Fibroblast of lung (primary cell): ENCODE measurements around the gene ANKRD17. TPM values are rescaled to one million over a fixed set of nuclear protein-coding genes. Genes with fewer than 3 reads are reported as not detected.

Experiments used
- DNase-seq, 2 donors: peaks; one replicate each; pipeline versions ENCODE4 v3.0.0 to v3.0.0-alpha.2; 2010; ENCODE audit warnings: low read depth in 2 of 2
- H2AFZ ChIP-seq: 2 replicates; pipeline ENCODE4 v1.5.1; 2012; ENCODE audit warnings: low read length, control low read depth, inconsistent platforms
- H3K27ac ChIP-seq: 2 replicates; pipeline ENCODE4 v1.5.1; 2011; ENCODE audit warnings: low read length, control low read depth; ENCODE audit not compliant: insufficient read depth
- H3K27me3 ChIP-seq: 2 replicates; pipeline ENCODE4 v1.5.1; 2011; ENCODE audit warnings: mild to moderate bottlenecking, low read length; ENCODE audit not compliant: control insufficient read depth, insufficient read depth
- H3K36me3 ChIP-seq: 2 replicates; pipeline ENCODE4 v1.5.1; 2011; ENCODE audit warnings: low read length; ENCODE audit not compliant: control insufficient read depth, insufficient read depth
- H3K4me1 ChIP-seq: 2 replicates; pipeline ENCODE4 v1.5.1; 2011; ENCODE audit warnings: low read length; ENCODE audit not compliant: control insufficient read depth, insufficient read depth; ENCODE audit errors: extremely low read depth
- H3K4me2 ChIP-seq: 2 replicates; pipeline ENCODE4 v1.5.1; 2011; ENCODE audit warnings: low read length, control low read depth; ENCODE audit not compliant: insufficient read depth; ENCODE audit errors: extremely low read depth
- H3K4me3 ChIP-seq, 4 experiments: fragments of 200-600 bp in 1 of 4; sonication (generic) in 1 of 4; replicated peaks in 1 of 4; 2 replicates each; pipeline ENCODE4 v1.5.1; 2011 to 2016; ENCODE audit warnings: low read length in 4 of 4, low read depth in 3 of 4, mild to moderate bottlenecking in 3 of 4, control low read depth in 2 of 4, inconsistent platforms in 1 of 4, mixed read lengths in 1 of 4; ENCODE audit not compliant: insufficient read depth in 1 of 4; ENCODE audit errors: control extremely low read depth in 1 of 4
- H3K79me2 ChIP-seq: 2 replicates; pipeline ENCODE4 v1.5.1; 2012; ENCODE audit warnings: mild to moderate bottlenecking, low read length, inconsistent platforms; ENCODE audit not compliant: control insufficient read depth, insufficient read depth
- H3K9ac ChIP-seq: 2 replicates; pipeline ENCODE4 v1.5.1; 2011; ENCODE audit warnings: mild to moderate bottlenecking, low read length, control low read depth; ENCODE audit not compliant: insufficient read depth
- H3K9me3 ChIP-seq: 2 replicates; pipeline ENCODE4 v1.5.1; 2012; ENCODE audit warnings: low read depth, low read length; ENCODE audit not compliant: control insufficient read depth, insufficient read depth
- H4K20me1 ChIP-seq: 2 replicates; pipeline ENCODE4 v1.5.1; 2011; ENCODE audit warnings: low read length; ENCODE audit not compliant: control insufficient read depth, insufficient read depth; ENCODE audit errors: extremely low read depth
- CTCF ChIP-seq, 2 donors: IDR thresholded peaks in 1 of 2; conservative IDR thresholded peaks in 1 of 2; 1 replicate in 1 of 2; 2 replicates in 1 of 2; pipeline ENCODE4 v1.5.1; 2011 to 2012; ENCODE audit warnings: low read length in 2 of 2, control low read depth in 1 of 2, inconsistent platforms in 1 of 2, low read depth in 1 of 2, mild to moderate bottlenecking in 1 of 2
- EZH2 ChIP-seq: IDR thresholded peaks from 2 replicates; pipeline ENCODE4 v1.5.1; 2012; ENCODE audit warnings: low read length, control low read depth, mild to moderate bottlenecking; ENCODE audit errors: missing control alignments
- polyA plus RNA-seq, 2 donors: library from polyadenylated mRNA; depleted of rRNA in 1 of 2; stranded (reverse) in 1 of 2; unstranded in 1 of 2; fragments of >200 nt; gene quantifications; 2 replicates each; pipeline ENCODE4 v1.2.1, GENCODE V29; 2011 to 2012; ENCODE audit warnings: missing spikeins in 1 of 2
- total RNA-seq: library from RNA; depleted of rRNA; stranded (reverse); fragments of >200 nt; gene quantifications from 2 replicates; pipeline ENCODE4 v1.2.1, GENCODE V29; 2014

ANKRD17 gene
- total and polyA plus RNA-seq, 2 donors (not counting 1 experiment from before 2014, with no cell fraction given): 46.2 to 54.6 TPM

GRCh38 chr4:73267050-73267449, 8.5 kb upstream of the ANKRD17 start:
- no peaks in the 10 kb centered on the region for H3K4me1 ChIP-seq
- H3K27me3 ChIP-seq: no peaks in the 10 kb centered on the region
- H3K79me2 ChIP-seq: no peaks in the 10 kb centered on the region
- H3K36me3 ChIP-seq: no peaks in the 10 kb centered on the region
- no peak overlapping the region for H3K4me3 ChIP-seq
- TF ChIP-seq CTCF (conservative IDR thresholded peaks at IDR 0.05 in 1 of 2, IDR thresholded peaks at IDR 0.05 in 1 of 2; ENCODE audit: low read depth in 1 of 2, low read length in 2 of 2) (no peak), EZH2 (no peak)
- no peak overlapping the region for H3K9ac ChIP-seq
- no peaks in the 10 kb centered on the region for H3K9me3 ChIP-seq
- no peak overlapping the region for H2AFZ ChIP-seq
- no peaks in the 10 kb centered on the region for H4K20me1 ChIP-seq
- no peak overlapping the region for H3K4me2 ChIP-seq
- H3K27ac ChIP-seq: no peak overlapping the region
- DNase-seq: no peak

GRCh38 chr4:73259571-73260090, 1.0 kb upstream of the ANKRD17 start:
- Histone ChIP-seq H3K4me1 (peaks cover 3% of the 10 kb centered on the region), H3K27ac (peak overlapping the region; percentile 97), H3K4me2 (peak overlapping the region; percentile 97), H3K79me2 (peaks cover 53% of the 10 kb centered on the region), H3K9me3 (no peaks in the 10 kb centered on the region), H4K20me1 (no peaks in the 10 kb centered on the region), H3K36me3 (no peaks in the 10 kb centered on the region), H3K4me3 (peak overlapping the region; percentile 57 to 98 (median 78)), H2AFZ (peak overlapping the region; percentile 97), H3K27me3 (no peaks in the 10 kb centered on the region), H3K9ac (peak overlapping the region; percentile 96)
- TF ChIP-seq CTCF (conservative IDR thresholded peaks at IDR 0.05 in 1 of 2, IDR thresholded peaks at IDR 0.05 in 1 of 2; ENCODE audit: low read depth in 1 of 2, low read length in 2 of 2) (no peak), EZH2 (no peak)
- DNase-seq: peak in 1 of 2 donors; percentile 48

GRCh38 chr4:73258436-73258685, 237 bp downstream of the ANKRD17 start:
- H3K9ac ChIP-seq: peak overlapping the region; percentile 96
- no peaks in the 10 kb centered on the region for H3K9me3 ChIP-seq
- no peak for DNase-seq
- H3K27me3 ChIP-seq: no peaks in the 10 kb centered on the region
- peak overlapping the region; percentile 67 for H2AFZ ChIP-seq
- no peaks in the 10 kb centered on the region for H4K20me1 ChIP-seq
- peaks cover 3% of the 10 kb centered on the region for H3K4me1 ChIP-seq
- no peaks in the 10 kb centered on the region for H3K36me3 ChIP-seq
- TF ChIP-seq CTCF (conservative IDR thresholded peaks at IDR 0.05 in 1 of 2, IDR thresholded peaks at IDR 0.05 in 1 of 2; ENCODE audit: low read depth in 1 of 2, low read length in 2 of 2) (no peak), EZH2 (no peak)
- H3K79me2 ChIP-seq: peaks cover 66% of the 10 kb centered on the region
- peak overlapping the region; percentile 57 to 98 (median 78) for H3K4me3 ChIP-seq
- H3K27ac ChIP-seq: peak overlapping the region; percentile 97
- H3K4me2 ChIP-seq: no peak overlapping the region
